Frontal cortex (tissue), 4 donors: ENCODE data around the gene CALN1. TPM values are rescaled to one million over a fixed set of nuclear protein-coding genes. Genes with fewer than 3 reads are reported as not detected.

Experiments used
- DNase-seq, 2 donors: peaks; one replicate each; pipeline ENCODE4 v3.0.0; 2012; ENCODE audit warnings: low spot score in 2 of 2
- FAIRE-seq: peaks from 2 replicates; lab custom pipeline; 2012; peaks lifted over from hg19 to GRCh38; lab: Jason Lieb, UNC
- total RNA-seq: library from RNA; depleted of rRNA; stranded (reverse); fragments of >200 nt; gene quantifications from one replicate; pipeline ENCODE4 v1.2.3, GENCODE V29; 2014
- donor health status: control.
- donor health status: control.
- donor health status: control.

Gene CALN1
- total RNA-seq, 1 donor from 2014 or later = 40.4 TPM

GRCh38 chr7:71784781-71785180 is 627.4 kb downstream of the CALN1 start:
- DNase-seq = no peak
- no peak for FAIRE-seq

GRCh38 chr7:71784180-71784579 is 628.0 kb downstream of the CALN1 start:
- no peak for FAIRE-seq
- no peak for DNase-seq

- DNase-seq (no peak), FAIRE-seq (no peak)
Measured at GRCh38 chr7:71783779-71784178, 628.4 kb downstream of the CALN1 start.

DNA sequence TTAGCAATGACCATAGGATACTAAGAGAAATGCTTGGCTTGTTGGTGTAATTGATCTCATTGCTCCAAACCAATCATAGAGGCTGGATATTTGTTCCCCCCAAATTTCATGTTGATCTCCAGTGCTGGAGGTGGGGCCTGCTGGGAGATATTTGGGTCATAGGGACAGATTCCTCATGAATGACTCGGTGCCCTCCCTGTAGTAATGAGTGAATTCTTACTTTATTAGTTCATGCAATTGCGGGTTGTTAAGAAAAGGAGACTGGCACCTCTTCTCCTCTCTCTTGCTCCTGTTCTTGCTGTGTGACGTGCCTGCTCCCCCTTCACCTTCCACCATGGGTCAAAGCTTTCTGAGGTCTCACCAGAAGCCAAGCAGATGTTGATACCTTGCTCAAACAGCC is 630.1 kb downstream of the CALN1 start:
- FAIRE-seq (no peak), DNase-seq (no peak)

DNA sequence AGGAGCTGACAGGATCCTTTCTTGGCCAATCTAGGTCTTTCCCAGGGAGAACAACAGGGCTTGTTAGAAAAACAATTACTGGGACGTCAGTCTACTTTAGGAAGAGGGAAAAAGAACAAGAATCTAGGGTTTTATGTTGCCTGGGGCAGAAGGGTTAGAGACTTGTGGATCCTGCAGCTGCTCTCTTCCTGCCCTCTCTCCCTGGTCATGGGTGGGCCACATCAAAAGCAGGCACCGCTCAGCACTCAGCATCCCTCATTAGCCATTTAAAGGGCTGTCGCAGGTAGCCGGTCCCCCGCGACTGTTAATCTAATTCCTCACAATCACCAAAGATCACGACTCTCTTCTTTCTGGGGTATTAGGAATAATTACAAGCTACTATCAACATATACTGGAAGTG is 631.9 kb downstream of the CALN1 start:
- no peak for FAIRE-seq

GRCh38 chr7:71777278-71777677 is 634.9 kb downstream of the CALN1 start:
- FAIRE-seq = no peak

More for the DNA sequence above, 631.9 kb downstream of the CALN1 start:
- DNase-seq = no peak

DNA sequence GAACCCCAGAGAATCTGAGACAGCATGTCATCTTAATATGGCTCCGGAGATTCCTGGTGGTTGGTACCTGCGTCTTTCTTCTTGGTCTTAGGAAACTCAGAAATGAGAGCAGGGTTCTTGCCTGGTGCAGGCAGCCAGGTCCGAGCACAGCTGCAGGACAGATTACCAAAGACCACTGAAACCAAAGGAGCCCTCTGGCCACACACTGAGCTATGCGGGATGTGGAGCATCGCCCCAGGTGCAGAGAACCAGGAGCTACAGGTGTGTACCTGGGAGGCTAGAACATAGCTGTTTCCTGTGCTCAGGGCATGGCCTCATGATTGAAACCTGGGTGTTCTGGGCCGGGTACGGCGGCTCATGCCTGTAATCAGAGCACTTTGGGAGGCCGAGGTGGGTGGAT is 635.4 kb downstream of the CALN1 start:
- FAIRE-seq (no peak), DNase-seq (no peak)

More at GRCh38 chr7:71777278-71777677, 634.9 kb downstream of the CALN1 start:
- no peak for DNase-seq

GRCh38 chr7:71775648-71776047 is 636.5 kb downstream of the CALN1 start:
- DNase-seq = no peak
- no peak for FAIRE-seq

DNA sequence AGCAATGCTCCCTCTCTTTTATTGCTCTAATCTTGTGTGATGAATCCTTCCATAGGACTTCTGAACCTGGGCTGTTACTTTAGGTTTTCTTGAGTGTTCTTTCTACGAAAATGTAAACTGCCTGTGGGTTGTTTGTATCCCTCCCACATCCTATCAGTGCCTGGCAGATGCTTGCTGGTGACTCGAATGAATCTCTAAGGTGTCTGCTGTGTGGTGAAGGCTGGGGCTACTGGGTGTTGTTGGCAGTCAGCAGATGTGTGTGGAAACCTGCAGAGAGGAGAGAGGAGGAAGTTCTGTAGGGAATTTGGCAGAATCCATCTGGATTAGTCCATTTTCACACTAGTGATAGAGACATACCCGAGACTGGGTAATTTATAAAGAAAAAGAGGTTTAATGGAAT is 639.4 kb downstream of the CALN1 start:
- FAIRE-seq = no peak
- no peak for DNase-seq

GRCh38 chr7:71770269-71770907 is 641.8 kb downstream of the CALN1 start:
- FAIRE-seq (no peak), DNase-seq (no peak)

DNA sequence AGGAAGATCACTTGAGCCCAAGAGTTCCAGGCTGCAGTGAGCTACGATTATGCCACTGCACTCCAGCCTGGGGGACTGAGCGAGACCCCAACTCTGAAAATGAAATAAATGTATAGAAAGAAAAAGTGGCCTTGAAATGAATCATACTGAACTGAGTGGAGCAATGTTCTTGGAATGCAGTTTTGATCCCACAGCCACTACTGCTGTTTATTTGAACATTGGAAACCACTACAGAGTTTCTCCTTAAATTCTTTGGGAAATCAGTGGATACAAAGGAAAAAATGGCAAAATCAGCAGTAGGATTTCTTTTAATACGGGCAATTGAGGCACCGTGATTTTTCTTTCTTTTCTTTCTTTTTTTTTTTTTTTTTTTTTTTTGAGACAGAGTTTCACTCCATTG is 642.8 kb downstream of the CALN1 start:
- FAIRE-seq (no peak), DNase-seq (no peak)

DNA sequence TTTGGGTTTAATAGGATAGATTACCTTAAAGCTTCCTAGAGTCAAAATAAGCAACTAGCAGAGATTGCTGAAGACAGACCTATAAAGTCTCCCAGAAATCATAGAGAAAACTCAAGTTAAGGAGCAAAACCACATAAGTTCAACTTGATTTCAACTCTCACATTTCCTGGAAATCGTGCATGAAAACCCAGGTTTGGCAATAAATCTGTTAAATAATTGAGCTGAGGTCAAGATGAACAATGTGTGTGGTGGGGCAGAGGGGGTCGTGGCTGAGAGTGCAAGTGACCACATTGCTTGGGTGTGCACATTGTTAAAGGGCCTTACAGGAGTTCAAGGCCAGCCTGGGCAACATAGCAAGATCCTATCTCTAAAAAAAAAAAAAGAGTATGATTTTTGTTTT is 643.7 kb downstream of the CALN1 start:
- FAIRE-seq = no peak
- no peak for DNase-seq

DNA sequence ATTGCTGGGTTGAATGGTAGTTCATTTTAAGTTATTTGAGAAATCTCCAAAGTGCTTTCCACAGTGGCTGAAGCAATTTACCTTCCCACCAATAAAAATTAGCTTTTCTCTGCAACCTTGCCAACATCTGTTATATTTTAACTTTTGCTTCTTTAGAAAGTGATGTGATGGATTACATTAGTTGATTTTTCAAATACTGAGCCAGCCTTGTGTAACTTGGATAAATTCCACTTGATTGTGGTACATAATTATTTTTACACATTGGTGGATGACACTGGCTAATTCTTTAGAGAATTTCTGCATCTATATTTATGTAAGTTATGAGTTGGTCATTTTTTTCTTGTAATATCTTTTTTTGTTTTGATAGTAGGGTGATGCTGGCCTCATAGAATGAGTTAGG is 646.1 kb downstream of the CALN1 start:
- FAIRE-seq = no peak
- DNase-seq = no peak

GRCh38 chr7:71761336-71761735 is 650.8 kb downstream of the CALN1 start:
- FAIRE-seq = peak; percentile 6
- DNase-seq = no peak

DNA sequence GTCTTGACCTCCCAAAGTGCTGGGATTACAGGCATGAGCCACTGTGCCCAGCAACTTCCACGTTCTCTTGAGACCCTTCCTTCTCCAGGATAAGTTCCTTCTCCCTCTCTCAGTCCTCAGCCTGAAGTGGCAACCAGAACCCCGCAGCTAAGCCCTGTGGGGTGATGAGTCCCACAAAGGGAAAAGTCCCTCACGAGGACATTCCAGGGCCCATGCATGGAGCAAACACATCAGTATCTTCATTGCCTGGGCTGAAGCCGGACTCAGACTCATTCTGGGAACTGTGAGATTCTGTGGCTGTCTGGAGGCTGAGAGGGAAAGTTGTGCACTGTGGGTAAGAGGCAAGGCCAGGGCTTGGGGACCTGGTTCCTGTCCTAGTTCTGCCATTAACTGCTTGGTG is 657.3 kb downstream of the CALN1 start:
- FAIRE-seq = no peak
- DNase-seq = no peak

DNA sequence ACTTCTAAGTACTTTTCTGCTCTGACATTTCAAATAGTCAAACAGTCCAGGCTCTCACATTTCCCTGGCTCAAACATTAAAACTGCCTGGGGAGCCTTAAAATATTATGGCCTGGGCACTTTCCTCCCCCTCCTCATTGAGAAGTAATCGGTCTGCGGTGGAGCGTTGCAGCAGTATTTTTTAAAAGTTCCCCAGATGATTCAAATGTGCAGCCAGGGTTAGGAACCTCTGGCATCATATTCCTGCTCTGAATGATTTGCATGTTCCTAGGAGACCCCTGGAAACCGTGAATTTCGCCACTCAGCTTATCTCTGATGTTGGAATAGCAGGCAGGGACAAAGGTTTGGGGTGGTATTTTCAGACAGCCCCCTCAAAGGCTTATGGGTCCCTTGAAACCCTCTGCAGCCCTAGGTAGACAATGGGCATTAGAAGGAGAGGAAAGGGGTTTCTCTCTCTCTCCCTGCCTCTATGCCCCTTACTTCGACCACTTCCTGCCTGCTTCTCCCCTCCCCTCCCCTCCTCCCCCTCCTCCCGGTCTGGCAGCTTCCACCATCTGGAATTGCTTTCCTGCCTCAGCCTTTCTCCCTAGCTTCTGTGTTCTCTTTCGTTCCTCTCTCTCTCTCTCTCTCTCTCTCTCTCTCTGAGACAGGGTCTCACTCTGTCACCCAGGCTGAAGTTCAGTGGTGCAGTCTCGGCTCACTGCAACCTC is 658.0 kb downstream of the CALN1 start:
- FAIRE-seq (no peak), DNase-seq (no peak)

GRCh38 chr7:71753236-71753635 is 658.9 kb downstream of the CALN1 start:
- no peak for DNase-seq
- FAIRE-seq = no peak

- DNase-seq (peak in 1 of 2 donors; percentile 73), FAIRE-seq (no peak)
Measured at GRCh38 chr7:71752171-71752935, 659.8 kb downstream of the CALN1 start.

DNA sequence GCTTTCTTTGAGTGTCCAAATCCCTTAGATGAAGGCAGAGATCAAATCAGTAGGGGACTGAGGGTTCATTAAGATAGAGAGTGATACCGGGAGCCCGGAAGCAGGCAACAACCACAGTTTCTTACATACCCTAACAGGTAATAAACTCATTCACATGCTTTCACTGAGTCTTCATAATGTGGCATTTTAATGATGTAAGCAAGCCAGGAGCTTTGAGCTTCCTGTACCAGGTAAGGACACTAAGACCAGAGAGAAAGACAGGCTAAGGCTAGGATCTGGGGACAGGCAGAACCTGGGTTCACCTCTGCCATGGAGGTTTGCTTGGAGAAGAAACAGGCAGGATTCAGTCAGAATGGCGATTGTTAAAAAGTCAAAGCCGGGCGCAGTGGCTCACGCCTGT is 661.8 kb downstream of the CALN1 start:
- DNase-seq = no peak
- FAIRE-seq = no peak

- DNase-seq (no peak), FAIRE-seq (no peak)
Measured at GRCh38 chr7:71746006-71746405, 666.1 kb downstream of the CALN1 start.

GRCh38 chr7:71740174-71740560 is 672.0 kb downstream of the CALN1 start:
- DNase-seq (no peak), FAIRE-seq (no peak)
